BE2C (cell line): Measurements from ENCODE around the gene FKBP1C. TPM values are rescaled to one million over a fixed set of nuclear protein-coding genes. Genes with fewer than 3 reads are reported as not detected.
"Not testable (repeated sequence)": the region's sequence is repeated elsewhere in the genome, so short reads cannot be mapped to it uniquely, and the experiment has no call there.

Experiments used
- DNase-seq: peaks from one replicate; pipeline ENCODE4 v3.0.0-alpha.2; 2020
- H3K27me3 ChIP-seq: fragments of 250-450 bp; sonication (Bioruptor Pico); 2 replicates; pipeline ENCODE4 v1.5.1; 2020; ENCODE audit warnings: mild to moderate bottlenecking
- H3K36me3 ChIP-seq: fragments of 250-450 bp; sonication (Bioruptor Pico); 2 replicates; pipeline ENCODE4 v1.5.1; 2020; ENCODE audit warnings: mild to moderate bottlenecking
- H3K4me1 ChIP-seq: fragments of 250-450 bp; sonication (Bioruptor Pico); 2 replicates; pipeline ENCODE4 v1.5.1; 2020
- H3K4me3 ChIP-seq: 2 replicates; pipeline ENCODE4 v1.5.1; 2011; ENCODE audit warnings: low read depth, low read length
- H3K9me3 ChIP-seq: fragments of 250-450 bp; sonication (Bioruptor Pico); 2 replicates; pipeline ENCODE4 v1.5.1; 2020
- CTCF ChIP-seq: IDR thresholded peaks from 2 replicates; pipeline ENCODE4 v1.5.1; 2012; ENCODE audit warnings: mild to moderate bottlenecking, low read depth, low read length
- polyA plus RNA-seq: library from polyadenylated mRNA; unstranded; fragments of >200 nt; gene quantifications from one replicate; pipeline ENCODE4 v1.2.1, GENCODE V29; 2012; ENCODE audit warnings: low read depth, missing spikeins; ENCODE audit not compliant: insufficient read length, insufficient read depth

The FKBP1C gene
- polyA plus RNA-seq: not detected

GRCh38 chr6:63211343-63211742 lies at the start of gene FKBP1C:
Gene FKBP1C, plus strand, starts transcription at chr6:63211469.
- H3K36me3 ChIP-seq, H3K4me1 ChIP-seq, H3K9me3 ChIP-seq, DNase-seq, H3K4me3 ChIP-seq, H3K27me3 ChIP-seq: not testable (repeated sequence)

GRCh38 chr6:63164047-63164803 lies 47.0 kb upstream of the FKBP1C start:
- not testable (repeated sequence) for H3K4me3 ChIP-seq, H3K36me3 ChIP-seq, H3K4me1 ChIP-seq, DNase-seq, H3K9me3 ChIP-seq, H3K27me3 ChIP-seq

GRCh38 chr6:63174173-63174572 lies 37.1 kb upstream of the FKBP1C start:
- no peaks in the 10 kb centered on the region for H3K27me3 ChIP-seq
- no peak for TF ChIP-seq CTCF
- H3K9me3 ChIP-seq: no peaks in the 10 kb centered on the region
- no peak overlapping the region for H3K4me3 ChIP-seq
- no peak for DNase-seq
- H3K4me1 ChIP-seq: no peaks in the 10 kb centered on the region
- no peaks in the 10 kb centered on the region for H3K36me3 ChIP-seq

- no peak for DNase-seq
- Histone ChIP-seq H3K9me3 (no peaks in the 10 kb centered on the region), H3K4me1 (no peaks in the 10 kb centered on the region), H3K4me3 (no peak overlapping the region), H3K36me3 (no peaks in the 10 kb centered on the region), H3K27me3 (no peaks in the 10 kb centered on the region)
- TF ChIP-seq CTCF: no peak
Measured at GRCh38 chr6:63176181-63176580, 35.1 kb upstream of the FKBP1C start.

GRCh38 chr6:63180367-63180766 lies 30.9 kb upstream of the FKBP1C start:
- no peak for DNase-seq
- Histone ChIP-seq H3K4me3 (no peak overlapping the region), H3K9me3 (no peaks in the 10 kb centered on the region), H3K27me3 (no peaks in the 10 kb centered on the region), H3K36me3 (no peaks in the 10 kb centered on the region), H3K4me1 (no peaks in the 10 kb centered on the region)
- TF ChIP-seq CTCF: no peak

- Histone ChIP-seq H3K27me3 (no peaks in the 10 kb centered on the region), H3K9me3 (no peaks in the 10 kb centered on the region)
- DNase-seq: no peak
Measured at GRCh38 chr6:63186970-63187369, 24.3 kb upstream of the FKBP1C start.

More at GRCh38 chr6:63186970-63187369, 24.3 kb upstream of the FKBP1C start:
- TF ChIP-seq CTCF: no peak
- Histone ChIP-seq H3K36me3 (no peaks in the 10 kb centered on the region), H3K4me1 (no peaks in the 10 kb centered on the region), H3K4me3 (no peak overlapping the region)
